Aorta (tissue), 5 donors: ENCODE data around the gene LRRC15. TPM values are rescaled to one million over a fixed set of nuclear protein-coding genes. Genes with fewer than 3 reads are reported as not detected.
A peak's percentile ranks its signal among the peaks of the same experiment; 100 is the strongest.

Source experiments
- ATAC-seq: fragments of 200-7000 bp; cut with Tn5 transposase; one replicate; pipeline ENCODE4 v1.9.1; 2022; ENCODE audit warnings: moderate library complexity; ENCODE audit not compliant: low FRiP score
- DNase-seq, 2 donors: peaks; one replicate each; pipeline ENCODE4 v3.0.0-alpha.2; 2020
- H3K27ac ChIP-seq, 2 donors: one replicate each; pipeline ENCODE4 v1.5.1; 2013; ENCODE audit warnings: low read length in 2 of 2, mild to moderate bottlenecking in 2 of 2, moderate library complexity in 2 of 2, control low read depth in 1 of 2, inconsistent platforms in 1 of 2, low read depth in 1 of 2
- H3K27me3 ChIP-seq, 2 donors: one replicate each; pipeline ENCODE4 v1.6.1; 2013; ENCODE audit warnings: control low read depth in 1 of 2, low read length in 1 of 2, mild to moderate bottlenecking in 1 of 2, moderate library complexity in 1 of 2; ENCODE audit not compliant: insufficient read depth in 2 of 2, control insufficient read depth in 1 of 2
- H3K36me3 ChIP-seq, 2 donors: one replicate each; pipeline ENCODE4 v1.6.1; 2013; ENCODE audit warnings: control low read depth in 1 of 2, low read length in 1 of 2, mild to moderate bottlenecking in 1 of 2; ENCODE audit not compliant: insufficient read depth in 2 of 2, control insufficient read depth in 1 of 2
- H3K4me1 ChIP-seq, 2 donors: one replicate each; pipeline ENCODE4 v1.6.1; 2013; ENCODE audit warnings: low read length in 2 of 2, control low read depth in 1 of 2, mild to moderate bottlenecking in 1 of 2, moderate library complexity in 1 of 2; ENCODE audit not compliant: insufficient read depth in 2 of 2, control insufficient read depth in 1 of 2
- H3K4me3 ChIP-seq, 2 donors: one replicate each; pipeline ENCODE4 v1.5.1; 2013; ENCODE audit warnings: low read length in 2 of 2, control low read depth in 1 of 2, mild to moderate bottlenecking in 1 of 2
- H3K9me3 ChIP-seq: one replicate; pipeline ENCODE4 v1.6.1; 2013; ENCODE audit warnings: mild to moderate bottlenecking, low read length; ENCODE audit not compliant: control insufficient read depth
- WGBS, 2 donors: extraction: QIAGEN DNeasy Blood & Tissue Kit; methylation state at CpG; one replicate each; pipeline ENCODE4 v1.1.7; 2013; 5-methylcytosine and 5-hydroxymethylcytosine counted together
- intact Hi-C, 2 donors: fragments of 100-400 bp; cut with DNase I; formaldehyde crosslinking; loops; one replicate each; pipeline versions ENCODE4 v1.14.2 to v1.15.0; 2022
- polyA plus RNA-seq, 2 donors: library from polyadenylated mRNA; stranded (reverse); fragments of 200-250 nt; gene quantifications; one replicate each; pipeline ENCODE4 v1.2.3, GENCODE V29; 2013
- total RNA-seq, 2 donors: library from RNA; stranded (reverse); fragmentation: NEBNext Ultra II Directional; extraction: Animal tissue kit (Norgen Biotek cat#: 25700); gene quantifications; one replicate each; pipeline ENCODE4 v1.2.1, GENCODE V29; 2021
- donor health status: healthy with polysubstance abuse.
- donor health status: Bipolar disorder and iron deficiency.
- donor health status: DM: no; HTN: no; CAD: no.
- donor health status: DM: no; HTN: no; CAD: no.
- donor health status: DM: yes; HTN: yes; CAD: no.

Gene LRRC15
- total and polyA plus RNA-seq, 4 donors, result 0.06 to 0.54 TPM; not detected in 2

GRCh38 chr3:194323785-194324735 lies 45.5 kb downstream of the LRRC15 start:
- Histone ChIP-seq H3K27ac (no peak overlapping the region), H3K4me3 (no peak overlapping the region), H3K36me3 (no peaks in the 10 kb centered on the region), H3K9me3 (no peaks in the 10 kb centered on the region), H3K4me1 (no peaks in the 10 kb centered on the region), H3K27me3 (no peaks in the 10 kb centered on the region)
- intact Hi-C loops, result no loop called here
- WGBS, 2 donors, result 23 to 25% methylated on average over 35 to 39 of the region's 39 CpGs
- ATAC-seq (peak; percentile 59), DNase-seq (no peak)

- ATAC-seq (no peak), DNase-seq (no peak)
- intact Hi-C loops, result no loop called here
- Histone ChIP-seq H3K4me3 (no peak overlapping the region), H3K36me3 (no peaks in the 10 kb centered on the region), H3K27ac (no peak overlapping the region), H3K27me3 (no peaks in the 10 kb centered on the region), H3K9me3 (peaks cover 3% of the 10 kb centered on the region), H3K4me1 (no peaks in the 10 kb centered on the region)
- WGBS, 2 donors, result 89 to 91% methylated on average over 18 of the region's 18 CpGs
Measured at GRCh38 chr3:194322678-194323211, 46.8 kb downstream of the LRRC15 start.

GRCh38 chr3:194321693-194322640 lies 47.6 kb downstream of the LRRC15 start:
- WGBS, 2 donors, result 94 to 95% methylated on average over 24 to 26 of the region's 26 CpGs
- Histone ChIP-seq H3K4me1 (no peaks in the 10 kb centered on the region), H3K27ac (no peak overlapping the region), H3K36me3 (no peaks in the 10 kb centered on the region), H3K27me3 (no peaks in the 10 kb centered on the region), H3K9me3 (peaks cover 3% of the 10 kb centered on the region), H3K4me3 (no peak overlapping the region)
- intact Hi-C loops, result no loop called here
- DNase-seq, result no peak
- ATAC-seq, result no peak

GRCh38 chr3:194320744-194321243 lies 48.7 kb downstream of the LRRC15 start:
- DNase-seq (no peak), ATAC-seq (no peak)
- 83 to 86% methylated on average over 10 of the region's 10 CpGs for WGBS, 2 donors
- no peaks in the 10 kb centered on the region for H3K27me3 ChIP-seq
- intact Hi-C loops, result no loop called here
- no peaks in the 10 kb centered on the region for H3K36me3 ChIP-seq
- H3K9me3 ChIP-seq, result peaks cover 3% of the 10 kb centered on the region
- no peaks in the 10 kb centered on the region for H3K4me1 ChIP-seq
- no peak overlapping the region for H3K4me3 ChIP-seq
- H3K27ac ChIP-seq, result no peak overlapping the region

- Histone ChIP-seq H3K27ac (no peak overlapping the region), H3K4me3 (no peak overlapping the region), H3K4me1 (no peaks in the 10 kb centered on the region), H3K9me3 (peaks cover 3% of the 10 kb centered on the region), H3K27me3 (no peaks in the 10 kb centered on the region), H3K36me3 (no peaks in the 10 kb centered on the region)
- 91 to 98% methylated on average over 5 of the region's 5 CpGs for WGBS, 2 donors
- DNase-seq (no peak), ATAC-seq (no peak)
- intact Hi-C loops, result no loop called here
Measured at GRCh38 chr3:194320100-194320499, 49.4 kb downstream of the LRRC15 start.

- Histone ChIP-seq H3K27me3 (no peaks in the 10 kb centered on the region), H3K4me3 (no peak overlapping the region), H3K27ac (no peak overlapping the region), H3K36me3 (no peaks in the 10 kb centered on the region), H3K9me3 (peaks cover 3% of the 10 kb centered on the region), H3K4me1 (no peaks in the 10 kb centered on the region)
- ATAC-seq, result no peak
- intact Hi-C loops, result loop anchor here (5.0 to 10.0 kb wide), 5 partner anchors 46 to 654 kb away; partner anchors contain the start of gene HES1 (in 1 of the 2)
- no peak for DNase-seq
- 92 to 96% methylated on average over 3 of the region's 3 CpGs for WGBS, 2 donors
Measured at GRCh38 chr3:194318511-194319161, 50.9 kb downstream of the LRRC15 start.

- H3K4me1 ChIP-seq, result no peaks in the 10 kb centered on the region
- H3K27me3 ChIP-seq, result no peaks in the 10 kb centered on the region
- H3K27ac ChIP-seq, result no peak overlapping the region
- no peaks in the 10 kb centered on the region for H3K36me3 ChIP-seq
- intact Hi-C loops, result loop anchor here (5.0 to 10.0 kb wide), 5 partner anchors 45 to 652 kb away; partner anchors contain the start of gene HES1 (in 1 of the 2)
- no peak overlapping the region for H3K4me3 ChIP-seq
- 93 to 94% methylated on average over 6 of the region's 6 CpGs for WGBS, 2 donors
- no peak for DNase-seq
- no peak for ATAC-seq
- peaks cover 3% of the 10 kb centered on the region for H3K9me3 ChIP-seq
Measured at GRCh38 chr3:194316918-194317317, 52.6 kb downstream of the LRRC15 start.

- no peaks in the 10 kb centered on the region for H3K36me3 ChIP-seq
- no peak overlapping the region for H3K27ac ChIP-seq
- H3K4me1 ChIP-seq, result no peaks in the 10 kb centered on the region
- intact Hi-C loops, result loop anchor here (1.0 to 10.0 kb wide), 10 partner anchors 44 to 651 kb away; partner anchors contain the start of gene HES1 (in 2 of the 2)
- WGBS, 2 donors, result 16 to 19% methylated on average over 17 of the region's 17 CpGs
- no peaks in the 10 kb centered on the region for H3K27me3 ChIP-seq
- no peak overlapping the region for H3K4me3 ChIP-seq
- peak; percentile 39 for ATAC-seq
- H3K9me3 ChIP-seq, result peaks cover 3% of the 10 kb centered on the region
- no peak for DNase-seq
Measured at GRCh38 chr3:194315965-194316361, 53.6 kb downstream of the LRRC15 start.
